SH-SY5Y (cell line): ENCODE data around the gene GSG1L.

Experiments used
- GATA2 ChIP-seq: IDR thresholded peaks from 2 replicates; pipeline ENCODE4 v1.6.1; 2011; ENCODE audit warnings: mild to moderate bottlenecking, low read depth, low read length
- GATA3 ChIP-seq: IDR thresholded peaks from 2 replicates; pipeline ENCODE4 v1.6.1; 2011; ENCODE audit warnings: low read depth, mild to moderate bottlenecking, low read length, moderate library complexity

- TF ChIP-seq GATA3 (no peak), GATA2 (no peak)
Observed at GRCh38 chr16:27959914-27960313, 103.6 kb downstream of the GSG1L start.
